SU-DHL-6 (cell line): ENCODE measurements around the gene IPP.
"Not testable (repeated sequence)": the region's sequence is repeated elsewhere in the genome, so short reads cannot be mapped to it uniquely, and the experiment has no call there.

Experiments
- H2AFZ ChIP-seq: fragments of 200-600 bp; sonication (generic); 2 replicates; pipeline ENCODE4 v1.6.1; 2014; ENCODE audit warnings: low read depth, mild to moderate bottlenecking, moderate library complexity, mixed read lengths, antibody characterized with exemption, low read length; ENCODE audit not compliant: severe bottlenecking
- H3F3A ChIP-seq: fragments of 200-600 bp; shearing (Covaris generic); 2 replicates; pipeline ENCODE4 v1.6.0; 2016; ENCODE audit warnings: antibody characterized with exemption, mild to moderate bottlenecking; ENCODE audit not compliant: insufficient read depth
- H3K27ac ChIP-seq: fragments of 200-600 bp; sonication (generic); 2 replicates; pipeline ENCODE4 v1.5.1; 2016; ENCODE audit warnings: low read depth, mild to moderate bottlenecking, low read length, moderate library complexity, mixed read lengths
- H3K27me3 ChIP-seq: fragments of 200-600 bp; sonication (generic), shearing (Covaris generic); 2 replicates; pipeline ENCODE4 v1.6.0; 2014; ENCODE audit warnings: mild to moderate bottlenecking, low read length
- H3K36me3 ChIP-seq: fragments of 200-600 bp; sonication (generic); 2 replicates; pipeline ENCODE4 v1.6.1; 2014; ENCODE audit warnings: mild to moderate bottlenecking, low read length, mixed read lengths
- H3K4me2 ChIP-seq: fragments of 300-600, 200-600 bp; shearing (Covaris generic), sonication (generic); 2 replicates; pipeline ENCODE4 v1.6.0; 2014; ENCODE audit warnings: low read length, low read depth, mild to moderate bottlenecking; ENCODE audit not compliant: poor library complexity, severe bottlenecking
- H3K4me3 ChIP-seq: fragments of 200-600 bp; sonication (generic); 2 replicates; pipeline ENCODE4 v1.5.1; 2014; ENCODE audit warnings: antibody characterized with exemption, low read length, mild to moderate bottlenecking, mixed read lengths; ENCODE audit not compliant: insufficient read depth, poor library complexity, severe bottlenecking
- H3K79me2 ChIP-seq: fragments of 200-600 bp; sonication (generic); 2 replicates; pipeline ENCODE4 v1.6.1; 2014; ENCODE audit warnings: mild to moderate bottlenecking, low read length, moderate library complexity; ENCODE audit not compliant: insufficient read depth
- H3K9ac ChIP-seq: fragments of 200-600 bp; sonication (generic); 2 replicates; pipeline ENCODE4 v1.7.0; 2014; ENCODE audit warnings: mild to moderate bottlenecking, low read length
- H3K9me2 ChIP-seq: fragments of 200-600 bp; sonication (generic); replicated peaks from 2 replicates; pipeline ENCODE4 v1.6.1; 2014; ENCODE audit warnings: low read length; ENCODE audit not compliant: insufficient read depth
- H3K9me3 ChIP-seq: fragments of 200-600 bp; sonication (generic); 2 replicates; pipeline ENCODE4 v1.6.1; 2014; ENCODE audit warnings: low read length, mixed read lengths; ENCODE audit not compliant: insufficient read depth
- H4K20me1 ChIP-seq: fragments of 200-600 bp; sonication (generic); 2 replicates; pipeline ENCODE4 v1.6.1; 2014; ENCODE audit warnings: low read depth, mild to moderate bottlenecking, antibody characterized with exemption, low read length, moderate library complexity, mixed read lengths
- EZH2phosphoT487 ChIP-seq: fragments of 200-600 bp; sonication (generic), shearing (Covaris generic); conservative IDR thresholded peaks from 2 replicates; pipeline ENCODE4 v1.6.1; 2018; ENCODE audit warnings: mild to moderate bottlenecking, antibody characterized with exemption, low read length, moderate library complexity, mixed read lengths
- TF ChIP-seq, protein P1 (sequence below): fragments of 200-600 bp; sonication (generic); IDR thresholded peaks from one replicate; pipeline ENCODE4 v1.5.1; 2017; ENCODE audit warnings: antibody characterized with exemption, mild to moderate bottlenecking, low read length, moderate library complexity; ENCODE audit not compliant: insufficient read depth, poor library complexity, severe bottlenecking

Gene IPP

DNA sequence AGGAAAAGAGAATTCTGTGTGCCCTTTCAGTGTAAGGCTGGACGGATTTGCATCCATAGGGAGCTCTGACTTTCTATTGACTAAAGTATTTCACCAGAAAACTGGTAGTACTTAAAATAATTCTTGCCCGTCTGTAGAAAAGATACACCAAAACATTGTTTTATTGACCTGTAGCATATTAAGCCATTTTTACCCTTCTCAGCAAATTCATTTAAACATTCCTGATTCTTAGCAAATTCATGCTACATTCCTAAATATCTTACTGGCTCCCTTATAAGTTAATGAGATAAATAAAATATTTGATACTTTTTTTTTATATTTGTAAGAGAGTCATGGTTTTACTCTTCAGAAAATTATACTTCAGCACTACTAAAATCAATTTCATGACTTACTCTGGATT, 1.6 kb upstream of the IPP start:
- peaks cover 11% of the 10 kb centered on the region for H3F3A ChIP-seq
- H3K9me2 ChIP-seq, result no peaks in the 10 kb centered on the region
- H3K36me3 ChIP-seq, result no peaks in the 10 kb centered on the region
- H3K27me3 ChIP-seq, result no peaks in the 10 kb centered on the region
- no peaks in the 10 kb centered on the region for H4K20me1 ChIP-seq
- no peaks in the 10 kb centered on the region for H3K79me2 ChIP-seq
- TF ChIP-seq EZH2phosphoT487, result no peak
- TF ChIP-seq, protein P1, sequence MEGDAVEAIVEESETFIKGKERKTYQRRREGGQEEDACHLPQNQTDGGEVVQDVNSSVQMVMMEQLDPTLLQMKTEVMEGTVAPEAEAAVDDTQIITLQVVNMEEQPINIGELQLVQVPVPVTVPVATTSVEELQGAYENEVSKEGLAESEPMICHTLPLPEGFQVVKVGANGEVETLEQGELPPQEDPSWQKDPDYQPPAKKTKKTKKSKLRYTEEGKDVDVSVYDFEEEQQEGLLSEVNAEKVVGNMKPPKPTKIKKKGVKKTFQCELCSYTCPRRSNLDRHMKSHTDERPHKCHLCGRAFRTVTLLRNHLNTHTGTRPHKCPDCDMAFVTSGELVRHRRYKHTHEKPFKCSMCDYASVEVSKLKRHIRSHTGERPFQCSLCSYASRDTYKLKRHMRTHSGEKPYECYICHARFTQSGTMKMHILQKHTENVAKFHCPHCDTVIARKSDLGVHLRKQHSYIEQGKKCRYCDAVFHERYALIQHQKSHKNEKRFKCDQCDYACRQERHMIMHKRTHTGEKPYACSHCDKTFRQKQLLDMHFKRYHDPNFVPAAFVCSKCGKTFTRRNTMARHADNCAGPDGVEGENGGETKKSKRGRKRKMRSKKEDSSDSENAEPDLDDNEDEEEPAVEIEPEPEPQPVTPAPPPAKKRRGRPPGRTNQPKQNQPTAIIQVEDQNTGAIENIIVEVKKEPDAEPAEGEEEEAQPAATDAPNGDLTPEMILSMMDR, result no peak
- H3K4me2 ChIP-seq, result no peak overlapping the region
- no peak overlapping the region for H3K27ac ChIP-seq
- no peaks in the 10 kb centered on the region for H3K9me3 ChIP-seq
- no peak overlapping the region for H3K9ac ChIP-seq
- H3K4me3 ChIP-seq, result no peak overlapping the region
- H2AFZ ChIP-seq, result no peak overlapping the region

GRCh38 chr1:45751039-45751838, 786 bp upstream of the IPP start:
- H3K27ac ChIP-seq, result peak overlapping the region; percentile 81
- H3K9ac ChIP-seq, result peak overlapping the region; percentile 93
- H2AFZ ChIP-seq, result peak overlapping the region; percentile 90
- not testable (repeated sequence) for H3K36me3 ChIP-seq, H3K79me2 ChIP-seq, H4K20me1 ChIP-seq, H3K9me3 ChIP-seq, H3K27me3 ChIP-seq, H3K9me2 ChIP-seq
- peaks cover 11% of the 10 kb centered on the region for H3F3A ChIP-seq
- H3K4me3 ChIP-seq, result peak overlapping the region; percentile 90
- peak overlapping the region; percentile 83 for H3K4me2 ChIP-seq

DNA sequence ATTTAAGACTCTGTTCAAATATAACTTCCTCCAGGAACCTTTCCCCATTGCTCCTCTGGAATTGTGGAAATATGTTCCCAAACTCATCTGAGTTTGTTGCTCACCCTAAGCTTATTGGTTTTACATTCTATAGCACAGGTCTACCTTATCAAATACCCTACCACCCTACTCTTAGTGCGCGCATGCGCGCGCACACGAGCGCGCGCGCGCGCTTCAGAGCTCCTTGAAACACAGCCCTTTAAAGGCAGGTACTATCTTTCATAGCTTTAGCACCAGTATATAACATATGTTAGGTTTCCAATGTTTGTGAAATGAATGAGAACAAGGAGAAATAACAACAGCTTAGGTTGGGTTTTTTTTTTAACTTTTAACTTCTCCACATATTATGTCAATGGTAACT, 3.5 kb downstream of the IPP start:
- no peak overlapping the region for H3K4me3 ChIP-seq
- H3K36me3 ChIP-seq, result peaks cover 4% of the 10 kb centered on the region; the same call in 1 of the 2 replicates
- no peak for TF ChIP-seq EZH2phosphoT487
- TF ChIP-seq, protein P1, result no peak

GRCh38 chr1:45739641-45740156, 10.8 kb downstream of the IPP start:
- not testable (repeated sequence) for H4K20me1 ChIP-seq, H3K4me2 ChIP-seq, H3K4me3 ChIP-seq, H3K79me2 ChIP-seq, H3K27me3 ChIP-seq, H2AFZ ChIP-seq, H3K9me2 ChIP-seq, H3K9me3 ChIP-seq, H3K9ac ChIP-seq, H3K36me3 ChIP-seq, H3K27ac ChIP-seq
- peaks cover 19% of the 10 kb centered on the region; the same call in 1 of the 2 replicates for H3F3A ChIP-seq

More for the DNA sequence above, 3.5 kb downstream of the IPP start:
- Histone ChIP-seq H3K4me2 (no peak overlapping the region), H3K79me2 (no peaks in the 10 kb centered on the region), H3K27me3 (no peaks in the 10 kb centered on the region), H3K9me3 (no peaks in the 10 kb centered on the region), H3K9ac (no peak overlapping the region), H2AFZ (no peak overlapping the region), H3K27ac (no peak overlapping the region), H3F3A (peaks cover 11% of the 10 kb centered on the region), H3K9me2 (no peaks in the 10 kb centered on the region), H4K20me1 (no peaks in the 10 kb centered on the region)
